OCI-LY3 (cell line): ENCODE results near the gene TROAP.

ENCODE experiments used
- CTCF ChIP-seq: fragments of 200-600, 300-600 bp; sonication (generic); IDR thresholded peaks from 2 replicates; pipeline ENCODE4 v1.5.1; 2014; ENCODE audit warnings: antibody characterized with exemption, low read length, low read depth
- EZH2phosphoT487 ChIP-seq: fragments of 200-600 bp; shearing (Covaris generic); IDR thresholded peaks from 2 replicates; pipeline ENCODE4 v1.6.1; 2018; ENCODE audit warnings: antibody characterized with exemption, mixed run types, low read depth

GRCh38 chr12:49340971-49341776 is 18.1 kb downstream of the TROAP start:
- TF ChIP-seq CTCF (no peak), EZH2phosphoT487 (no peak)
